ENCODE measurements around the gene NTSR2. TPM values are rescaled to one million over a fixed set of nuclear protein-coding genes. Genes with fewer than 3 reads are reported as not detected.

Gene NTSR2
- total RNA-seq, 4 donors from 2014 or later = not detected

DNA sequence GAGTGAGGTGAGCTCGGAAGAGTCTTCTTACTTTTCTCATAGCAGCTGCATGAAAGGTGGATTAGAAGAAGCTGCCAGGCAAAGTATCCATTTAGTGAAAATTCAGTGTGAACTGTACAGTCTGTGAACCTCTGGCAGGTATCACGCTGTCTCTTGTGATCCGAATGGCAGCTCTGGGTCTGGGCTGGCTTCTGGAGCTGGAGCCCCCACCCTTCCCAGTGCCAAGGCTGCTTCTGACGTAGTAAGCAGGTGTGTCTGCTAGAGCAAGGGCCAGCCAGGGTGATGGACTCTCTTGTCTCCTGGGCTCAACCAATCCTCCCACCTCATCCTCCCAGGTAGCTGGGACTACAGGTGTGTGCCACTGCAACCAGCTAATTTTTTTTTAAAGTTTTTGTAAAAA is 14.0 kb upstream of the NTSR2 start:
- Histone ChIP-seq H3K36me3 (no peaks in the 10 kb centered on the region), H3K4me3 (replicated peaks in 1 of 3) (no peak overlapping the region), H3K9me3 (no peaks in the 10 kb centered on the region), H3K27me3 (no peaks in the 10 kb centered on the region), H3K27ac (no peak overlapping the region), H3K4me1 (peaks cover 15 to 20% of the 10 kb centered on the region in 2 donors)
- DNase-seq = no peak
- WGBS, 2 donors = 82 to 92% methylated on average over 4 of the region's 4 CpGs
- TF ChIP-seq CTCF (IDR thresholded peaks at IDR 0.05) (no peak), POLR2A (IDR thresholded peaks at IDR 0.05) (no peak)
- intact Hi-C loops (cut with DNase I) = no loop called here

DNA sequence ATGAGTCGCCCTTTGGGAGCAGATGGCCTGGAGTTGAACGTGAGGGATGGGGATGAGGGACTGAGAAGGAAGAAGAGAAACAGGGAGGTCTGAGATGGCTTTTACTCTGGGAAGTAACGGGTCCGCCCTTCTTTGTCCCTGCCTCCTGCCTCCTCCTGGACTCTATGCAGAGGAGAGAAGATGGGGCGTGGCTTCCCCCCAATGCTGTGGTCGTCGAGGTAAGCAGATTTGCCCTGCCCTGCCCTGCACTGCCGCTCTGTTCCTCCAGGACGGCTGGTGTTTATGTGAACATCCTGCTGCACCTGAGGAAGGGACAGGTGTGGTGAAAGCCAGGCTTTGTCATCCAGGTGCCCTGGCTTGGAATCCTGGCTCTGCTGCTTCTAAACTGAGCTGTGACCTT is 13.5 kb upstream of the NTSR2 start:
- Histone ChIP-seq H3K9me3 (no peaks in the 10 kb centered on the region), H3K27ac (no peak overlapping the region), H3K36me3 (no peaks in the 10 kb centered on the region), H3K4me1 (peaks cover 12 to 16% of the 10 kb centered on the region in 2 donors), H3K27me3 (no peaks in the 10 kb centered on the region), H3K4me3 (replicated peaks in 1 of 3) (no peak overlapping the region)
- intact Hi-C loops (cut with DNase I) = no loop called here
- 40 to 50% methylated on average over 8 to 9 of the region's 9 CpGs for WGBS, 2 donors
- no peak for DNase-seq
- TF ChIP-seq CTCF (IDR thresholded peaks at IDR 0.05) = no peak
- TF ChIP-seq POLR2A (IDR thresholded peaks at IDR 0.05) = no peak

DNA sequence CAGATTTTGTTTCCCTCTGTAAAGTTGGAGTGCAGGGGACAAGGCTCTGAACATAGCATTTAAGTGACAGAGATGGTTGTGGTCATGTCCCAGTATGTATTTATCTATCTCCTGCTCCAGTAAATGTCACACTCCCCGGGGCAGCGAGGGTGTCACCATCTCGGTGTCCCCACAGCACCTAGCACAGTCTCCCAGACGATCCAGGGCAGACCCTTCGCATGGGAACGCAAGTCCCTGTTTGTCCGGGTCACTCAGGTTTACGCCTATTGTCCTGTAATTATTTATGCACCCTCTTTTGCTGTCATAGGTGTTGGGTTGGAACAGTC is 12.6 kb upstream of the NTSR2 start:
- no peak overlapping the region for H3K4me3 ChIP-seq (replicated peaks in 1 of 3)
- no peaks in the 10 kb centered on the region for H3K9me3 ChIP-seq
- H3K36me3 ChIP-seq = no peaks in the 10 kb centered on the region
- intact Hi-C loops (cut with DNase I) = no loop called here
- H3K27ac ChIP-seq = no peak overlapping the region
- DNase-seq = no peak
- H3K4me1 ChIP-seq = peaks cover 8 to 11% of the 10 kb centered on the region in 2 donors
- WGBS, 2 donors = 91 to 95% methylated on average over 8 of the region's 8 CpGs
- TF ChIP-seq CTCF (IDR thresholded peaks at IDR 0.05) = no peak
- TF ChIP-seq POLR2A (IDR thresholded peaks at IDR 0.05) = no peak
- no peaks in the 10 kb centered on the region for H3K27me3 ChIP-seq

DNA sequence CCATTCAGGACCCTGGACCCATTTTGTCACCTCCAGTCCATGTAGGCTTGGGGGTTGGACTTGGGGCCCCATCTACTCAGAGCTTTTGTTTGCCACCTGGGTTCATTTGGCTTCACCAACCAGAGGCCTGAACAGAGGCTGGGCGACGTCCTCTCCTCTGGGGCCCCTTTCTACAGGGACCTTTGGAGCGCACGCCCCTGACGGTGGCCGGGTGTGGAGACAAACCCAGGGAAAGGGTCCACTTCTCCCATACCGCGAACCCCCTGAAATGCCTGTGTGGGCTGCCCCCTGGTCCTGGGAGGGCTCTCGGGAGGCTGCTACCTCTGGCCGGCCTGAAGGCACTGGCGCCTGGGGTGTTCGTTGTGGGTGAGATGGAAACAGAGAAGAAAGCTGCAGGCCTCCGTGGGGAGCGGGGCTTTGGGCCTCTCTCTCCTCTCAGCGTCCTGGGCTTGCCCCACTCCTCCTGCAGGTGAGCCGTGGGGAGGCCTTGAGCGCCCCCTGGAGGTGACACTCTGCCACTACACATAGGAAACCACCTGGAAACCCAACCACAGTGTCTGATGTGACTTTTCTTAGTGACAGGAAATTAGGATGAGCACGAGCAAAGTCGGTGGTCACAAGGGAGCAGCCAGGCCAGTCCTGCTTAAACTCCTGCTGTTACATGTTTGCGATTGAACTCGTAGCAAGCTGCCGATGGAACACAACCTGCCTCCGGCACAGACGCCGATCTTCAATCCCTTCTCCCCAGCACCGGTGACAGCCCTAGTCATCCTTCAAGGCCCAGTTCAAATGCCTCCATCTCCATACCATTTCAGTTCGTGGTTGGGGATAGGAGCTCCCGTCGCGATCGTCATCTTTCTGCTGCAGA is 12.0 kb upstream of the NTSR2 start:
- Histone ChIP-seq H3K4me1 (peaks cover 8 to 11% of the 10 kb centered on the region in 2 donors), H3K9me3 (no peaks in the 10 kb centered on the region), H3K36me3 (no peaks in the 10 kb centered on the region), H3K27ac (no peak overlapping the region), H3K27me3 (no peaks in the 10 kb centered on the region), H3K4me3 (replicated peaks in 1 of 3) (no peak overlapping the region)
- TF ChIP-seq CTCF (IDR thresholded peaks at IDR 0.05) (peak; percentile 48 to 73 (median 62)), POLR2A (IDR thresholded peaks at IDR 0.05) (no peak)
- intact Hi-C loops (cut with DNase I) = no loop called here
- DNase-seq = peak; percentile 36 to 40
- WGBS, 2 donors = 54 to 71% methylated on average over 20 to 22 of the region's 31 CpGs

GRCh38 chr2:11680901-11681721 is 11.1 kb upstream of the NTSR2 start:
- TF ChIP-seq POLR2A (IDR thresholded peaks at IDR 0.05) (no peak), CTCF (IDR thresholded peaks at IDR 0.05) (no peak)
- intact Hi-C loops (cut with DNase I) = no loop called here
- no peaks in the 10 kb centered on the region for H3K9me3 ChIP-seq
- WGBS, 2 donors = 86 to 88% methylated on average over 15 of the region's 15 CpGs
- DNase-seq = no peak
- H3K36me3 ChIP-seq = no peaks in the 10 kb centered on the region
- no peaks in the 10 kb centered on the region for H3K27me3 ChIP-seq
- no peak overlapping the region for H3K4me3 ChIP-seq (replicated peaks in 1 of 3)
- H3K4me1 ChIP-seq = peaks cover 8 to 11% of the 10 kb centered on the region in 2 donors
- no peak overlapping the region for H3K27ac ChIP-seq
